NCI-H1092 treated with DMSO at 0.1 percent for 48 hours (cell line): ENCODE data around the gene SLCO3A1.

Source experiments
- DNase-seq: peaks from one replicate; lab custom pipeline; 2025; lab: John Stamatoyannopoulos, UW

The SLCO3A1 gene

GRCh38 chr15:92100751-92101150, 247.2 kb downstream of the SLCO3A1 start:
- DNase-seq, result no peak

DNA sequence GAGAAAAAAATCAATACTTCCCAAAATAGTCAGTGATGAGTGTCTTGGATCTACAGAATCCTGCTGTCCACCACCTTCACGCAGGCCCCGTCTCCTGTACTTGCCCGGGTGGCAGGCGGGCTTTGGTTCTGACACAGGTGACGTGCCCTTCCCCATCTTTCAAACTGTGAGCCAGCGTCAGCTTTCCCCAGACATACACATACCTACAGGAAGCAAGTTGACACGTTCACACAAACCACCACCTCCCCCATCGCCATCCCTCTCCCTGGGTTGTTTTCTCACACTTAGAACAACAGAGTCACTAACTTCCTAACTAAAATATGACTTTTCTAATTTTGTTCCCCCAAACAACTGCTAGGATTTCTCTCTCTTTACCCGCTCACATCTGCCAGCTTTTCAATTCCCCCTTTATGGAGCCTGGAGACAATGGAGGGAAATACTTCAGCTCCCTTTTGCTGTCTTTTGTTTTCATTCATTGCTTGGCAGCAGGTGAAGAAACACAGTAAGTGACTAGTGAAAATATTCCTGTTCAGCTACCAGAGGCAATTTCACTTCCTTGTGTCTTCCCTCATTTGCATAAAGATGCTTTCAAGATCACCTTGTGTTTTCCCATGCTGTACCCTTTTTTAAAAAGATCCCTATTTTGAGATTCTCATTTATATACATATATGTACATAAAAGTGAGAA, 248.3 kb downstream of the SLCO3A1 start:
- no peak for DNase-seq

- no peak for DNase-seq
Measured at GRCh38 chr15:92102395-92102755, 248.9 kb downstream of the SLCO3A1 start.

DNA sequence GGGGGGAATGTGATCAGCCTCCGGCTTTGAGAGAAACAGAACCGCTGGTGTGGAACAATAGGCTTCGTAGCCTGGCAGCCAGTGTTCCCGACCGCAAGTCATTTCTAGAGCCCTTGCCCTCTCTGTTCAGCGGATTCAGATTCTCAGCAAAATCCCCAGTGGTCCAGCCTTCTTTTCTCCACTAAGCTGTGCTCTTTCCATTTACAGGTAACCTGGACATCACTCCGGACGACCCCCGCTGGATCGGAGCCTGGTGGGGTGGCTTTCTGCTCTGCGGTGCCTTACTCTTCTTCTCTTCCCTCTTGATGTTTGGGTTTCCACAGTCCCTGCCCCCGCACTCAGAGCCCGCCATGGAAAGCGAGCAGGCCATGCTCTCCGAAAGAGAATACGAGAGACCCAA, 250.6 kb downstream of the SLCO3A1 start:
- DNase-seq, result no peak

DNA sequence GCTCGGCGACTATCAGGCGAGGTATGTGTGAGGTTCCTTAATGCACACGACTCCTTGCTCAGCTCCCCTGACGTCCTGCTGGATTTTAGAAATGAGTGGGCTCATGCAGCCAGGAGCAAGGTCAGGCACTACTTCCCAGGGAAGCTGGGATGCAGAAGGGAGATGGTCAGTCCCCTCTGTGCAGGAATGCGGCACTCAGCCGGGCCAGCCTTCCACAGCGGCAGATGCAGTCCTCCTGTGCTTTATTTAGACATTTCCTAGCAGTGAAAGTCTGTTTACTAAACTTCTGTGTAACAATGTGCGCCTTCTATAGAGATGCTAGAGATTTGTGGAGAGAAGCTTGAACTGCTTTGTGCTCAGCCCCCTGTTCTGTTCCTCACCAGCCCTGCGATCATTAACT, 252.1 kb downstream of the SLCO3A1 start:
- DNase-seq, result no peak

DNA sequence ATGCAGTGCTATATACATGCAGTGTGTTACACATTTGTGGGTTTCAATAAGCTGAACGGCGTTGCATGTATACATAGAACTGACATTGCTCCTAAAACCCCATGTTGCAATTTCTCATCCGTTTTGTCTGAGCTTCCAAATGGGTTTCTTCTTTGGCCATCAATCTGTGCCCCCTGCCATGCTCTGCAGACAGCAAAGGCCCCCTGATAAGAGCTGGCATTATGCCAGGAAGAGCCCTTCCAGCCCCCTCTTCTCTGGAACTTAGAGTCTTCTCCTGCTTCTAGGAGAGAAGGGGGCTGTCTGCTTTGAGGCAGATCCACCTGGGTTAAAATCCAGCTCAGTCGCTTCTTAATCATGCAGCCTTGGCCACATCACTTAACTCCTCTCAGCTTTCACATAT, 254.0 kb downstream of the SLCO3A1 start:
- DNase-seq, result no peak

- DNase-seq, result peak; percentile 77
Measured at GRCh38 chr15:92109191-92109873, 255.8 kb downstream of the SLCO3A1 start.

- DNase-seq, result no peak
Measured at GRCh38 chr15:92111291-92111690, 257.8 kb downstream of the SLCO3A1 start.

DNA sequence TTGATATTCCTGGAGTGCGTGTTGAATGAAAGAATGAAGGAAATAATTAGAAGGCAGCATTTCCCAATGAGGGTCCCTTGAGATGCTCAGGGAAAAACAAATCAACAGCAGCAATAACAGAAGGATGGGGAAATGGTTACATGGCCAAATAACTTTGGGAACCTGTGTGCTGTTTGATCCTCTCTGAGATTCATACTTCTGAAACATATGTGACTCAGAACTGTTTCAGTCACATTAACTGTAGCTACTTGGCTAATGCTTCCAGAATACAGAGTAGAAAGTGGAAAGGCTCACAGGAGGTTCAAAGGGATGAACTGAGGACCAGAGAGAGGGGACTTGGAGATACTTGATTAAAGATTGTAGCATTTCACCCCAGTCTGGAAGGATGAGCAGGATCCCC, 258.2 kb downstream of the SLCO3A1 start:
- DNase-seq, result no peak

DNA sequence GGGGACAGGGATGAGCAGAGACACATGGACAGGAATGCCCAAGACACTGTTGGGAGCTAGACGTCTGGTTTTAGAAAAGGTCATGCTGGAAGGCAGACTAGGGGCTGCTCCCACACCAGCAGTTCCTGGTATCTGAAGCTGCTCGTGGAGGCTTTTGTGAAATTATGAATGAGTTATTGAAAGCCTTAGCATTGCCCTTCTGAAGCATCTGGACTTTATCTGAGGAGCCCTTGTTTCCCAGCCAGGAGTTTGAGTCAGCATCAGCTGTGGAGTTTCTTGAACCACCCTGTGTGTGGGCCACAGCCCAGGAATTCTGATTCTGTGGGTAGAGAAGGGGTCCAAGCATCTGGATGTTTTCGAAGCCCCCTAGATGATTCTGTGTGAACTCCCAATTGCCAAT, 258.7 kb downstream of the SLCO3A1 start:
- DNase-seq, result no peak

DNA sequence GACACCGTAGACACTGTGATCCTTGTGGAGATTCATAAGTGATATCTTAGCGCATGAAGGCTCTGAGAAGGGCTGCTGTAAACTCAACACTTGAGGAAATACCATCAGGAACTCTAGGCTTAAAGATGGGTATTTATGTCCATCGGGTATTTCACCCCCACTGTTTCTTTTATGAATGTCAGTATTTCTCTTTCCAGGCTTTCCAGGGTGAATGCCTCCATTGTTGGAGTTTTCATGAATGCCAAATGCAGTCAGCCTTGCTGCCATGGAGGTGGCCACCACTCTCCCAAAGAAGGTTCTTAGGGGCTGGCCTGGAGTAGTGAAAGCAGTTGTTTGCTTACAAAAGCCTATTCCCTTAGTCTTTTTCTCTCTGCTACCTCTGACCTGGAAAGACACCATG, 259.2 kb downstream of the SLCO3A1 start:
- DNase-seq, result no peak

GRCh38 chr15:92113832-92114231, 260.3 kb downstream of the SLCO3A1 start:
- no peak for DNase-seq

- no peak for DNase-seq
Measured at GRCh38 chr15:92115834-92116233, 262.3 kb downstream of the SLCO3A1 start.

- no peak for DNase-seq
Measured at GRCh38 chr15:92116330-92116729, 262.8 kb downstream of the SLCO3A1 start.

DNA sequence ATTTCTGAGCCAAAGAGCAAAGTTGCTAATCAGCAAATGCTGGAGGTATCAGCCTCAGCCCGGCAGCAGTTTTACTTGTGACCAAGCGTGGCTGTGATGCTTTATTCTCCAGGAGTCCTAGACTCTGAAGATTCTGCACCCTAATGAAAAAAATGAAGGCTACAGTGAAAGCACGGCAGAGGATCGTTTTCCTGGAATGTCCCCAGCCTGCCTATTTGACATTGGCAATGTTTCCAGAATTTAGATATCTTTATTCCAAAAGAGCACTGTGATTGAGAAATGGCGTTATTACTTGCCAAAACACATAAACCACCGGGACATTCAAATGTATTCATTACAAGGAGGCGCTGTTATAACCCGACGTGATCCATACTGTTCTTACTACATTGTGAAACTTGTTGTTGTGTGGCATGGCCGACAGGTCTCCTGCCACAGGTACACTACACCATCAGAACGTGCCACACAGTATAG, 263.8 kb downstream of the SLCO3A1 start:
- DNase-seq, result no peak

DNA sequence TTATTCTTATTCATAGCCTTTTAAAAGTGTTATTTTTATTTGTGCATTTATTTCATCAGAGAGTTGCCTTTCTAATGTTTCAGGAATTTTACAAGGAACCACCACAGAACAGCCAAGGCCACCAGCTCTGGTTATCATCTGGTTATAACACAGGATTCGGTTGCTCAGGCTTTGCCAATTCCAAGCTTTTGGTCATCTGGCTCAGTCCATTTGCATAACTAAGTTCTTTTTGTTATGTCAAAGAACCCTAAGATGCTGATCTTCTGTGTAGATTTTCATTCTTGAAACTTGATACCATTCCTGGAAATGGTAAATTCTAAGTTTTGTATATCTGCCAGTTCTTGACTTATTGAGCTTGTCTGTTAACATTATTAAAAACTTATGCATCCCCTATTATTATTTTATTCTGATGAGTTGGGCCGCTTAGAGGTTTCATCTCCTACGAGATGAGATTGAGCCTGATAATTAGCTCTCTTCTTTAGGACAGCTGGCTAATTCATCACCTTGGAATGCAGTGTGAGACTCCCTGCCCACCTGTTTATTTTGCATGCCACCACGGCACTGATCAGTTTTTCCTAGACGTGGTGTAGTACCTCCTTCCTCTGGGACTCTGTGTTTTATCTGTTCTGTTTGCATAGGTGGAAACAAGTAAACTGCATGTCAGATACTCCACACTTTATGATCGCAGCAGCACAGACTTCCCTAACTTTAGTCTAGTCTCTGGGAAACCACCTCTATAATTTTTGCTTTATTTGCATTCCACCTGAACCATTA, 264.8 kb downstream of the SLCO3A1 start:
- DNase-seq, result no peak

DNA sequence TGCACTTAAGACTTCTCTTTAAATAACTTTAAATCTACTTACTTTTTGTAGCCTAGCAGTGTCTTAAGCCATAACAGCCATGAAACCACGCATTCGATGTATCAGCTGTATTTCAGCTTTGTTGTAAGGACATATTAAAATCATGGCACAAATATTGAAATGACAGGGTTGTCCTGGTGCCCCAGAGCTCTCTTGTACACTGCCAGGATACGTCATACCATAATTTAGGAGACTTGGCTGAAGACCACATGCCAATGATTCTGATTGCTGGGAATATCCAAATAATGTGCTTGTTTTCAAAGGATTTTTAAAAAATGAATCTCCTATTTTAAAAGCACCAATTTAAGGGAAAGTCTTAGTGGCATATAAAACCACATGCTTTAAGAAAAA, 265.4 kb downstream of the SLCO3A1 start:
- no peak for DNase-seq

DNA sequence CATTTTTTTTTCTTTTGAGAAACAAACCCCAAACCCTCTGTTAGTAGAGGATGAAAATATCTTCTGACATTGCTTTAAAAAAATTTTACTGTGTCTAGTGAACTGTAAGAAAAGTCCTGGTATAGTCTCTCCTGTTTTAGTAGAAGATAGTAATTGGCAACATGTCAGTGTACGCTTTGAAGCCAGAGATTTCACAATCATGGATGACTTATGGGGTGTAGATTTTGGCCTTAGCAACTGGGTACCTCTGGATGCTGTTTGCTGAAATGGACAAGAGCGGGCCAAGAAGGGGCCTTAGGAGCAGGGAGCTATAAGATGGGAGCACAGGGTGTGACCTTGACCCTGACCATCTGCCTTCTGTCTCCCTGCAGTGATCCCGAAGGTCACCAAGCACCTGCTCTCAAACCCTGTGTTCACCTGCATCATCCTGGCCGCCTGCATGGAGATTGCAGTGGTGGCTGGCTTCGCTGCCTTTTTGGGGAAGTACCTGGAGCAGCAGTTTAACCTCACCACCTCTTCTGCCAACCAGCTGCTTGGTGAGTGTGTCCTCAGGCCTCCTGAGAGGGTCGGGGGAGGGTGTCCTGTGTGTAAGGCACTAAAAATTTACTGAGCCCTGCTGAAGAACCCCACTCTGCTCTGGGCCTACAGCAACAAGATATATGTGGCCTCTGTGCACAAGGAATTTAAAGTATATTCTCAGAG, 266.7 kb downstream of the SLCO3A1 start:
- no peak for DNase-seq

- DNase-seq, result no peak
Measured at GRCh38 chr15:92121047-92121446, 267.5 kb downstream of the SLCO3A1 start.

DNA sequence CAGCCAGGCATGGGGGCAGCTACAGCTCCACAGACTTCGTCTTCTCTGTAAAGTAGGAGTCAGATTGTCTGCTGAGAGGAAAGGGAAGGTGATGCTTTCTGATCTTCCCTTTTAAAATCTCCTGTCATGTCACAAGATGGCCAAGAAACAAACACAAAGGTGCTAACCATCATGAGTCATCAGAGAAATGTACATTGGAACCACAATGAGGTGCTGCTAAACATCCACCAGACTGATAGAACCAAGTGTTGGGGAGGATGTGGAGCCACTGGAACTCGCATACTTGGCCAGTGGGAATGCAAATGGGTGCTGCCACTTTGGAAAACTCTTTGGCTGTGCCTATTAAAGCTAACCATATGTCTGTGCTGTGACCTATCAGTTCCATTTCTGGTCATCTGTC, 268.8 kb downstream of the SLCO3A1 start:
- no peak for DNase-seq

- no peak for DNase-seq
Measured at GRCh38 chr15:92123962-92124656, 270.6 kb downstream of the SLCO3A1 start.

DNA sequence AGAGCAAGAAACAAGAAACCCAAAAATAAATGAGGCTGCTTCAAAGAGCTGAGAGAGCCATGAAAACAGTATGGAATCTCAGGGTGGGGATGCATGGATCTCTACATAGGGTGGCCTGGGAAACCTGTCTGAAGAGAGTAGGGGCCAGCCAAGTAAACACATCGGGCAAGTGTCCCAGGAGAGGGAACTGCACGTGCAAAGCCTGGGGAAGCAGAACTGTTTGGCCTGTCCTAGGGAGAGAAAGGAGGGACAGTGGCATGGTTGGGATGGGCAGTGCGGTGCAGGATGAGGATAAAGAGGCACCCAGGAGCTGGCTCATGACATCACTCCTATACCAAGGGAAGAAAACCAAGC, 271.1 kb downstream of the SLCO3A1 start:
- DNase-seq, result no peak
